Caco-2 (cell line): ENCODE results near the gene SDSL. TPM values are rescaled to one million over a fixed set of nuclear protein-coding genes. Genes with fewer than 3 reads are reported as not detected.

Experiments
- BruUV-seq: library from RNA; stranded (reverse); fragments of 400-500 nt; replicated peaks from 2 replicates; lab custom pipeline; 2021; lab: Mats Ljungman, UMichigan
- CTCF ChIA-PET: fragments of 300-600 bp; sonication (Branson Sonifier 250); formaldehyde crosslinking; loops from one replicate; lab custom pipeline; 2022; ENCODE audit warnings: antibody characterized with exemption; lab: Charles Lee
- POLR2A ChIA-PET: fragments of 300-600 bp; sonication (Branson Sonifier 250); formaldehyde crosslinking; loops from one replicate; lab custom pipeline; 2022; ENCODE audit warnings: antibody characterized with exemption; lab: Charles Lee
- DNase-seq, 2 experiments: peaks; one replicate each; pipeline versions ENCODE4 v3.0.0 to v3.0.0-alpha.2; 2020 to 2022
- H3K27me3 ChIP-seq: replicated peaks from 2 replicates; pipeline ENCODE4 v1.6.0; 2011; ENCODE audit warnings: low read length; ENCODE audit not compliant: control insufficient read depth, insufficient read depth
- H3K36me3 ChIP-seq: 2 replicates; pipeline ENCODE4 v1.5.1; 2011; ENCODE audit warnings: low read length; ENCODE audit not compliant: control insufficient read depth, insufficient read depth
- H3K4me1 ChIP-seq: fragments of 250-450 bp; sonication (Bioruptor Pico); 2 replicates; pipeline ENCODE4 v1.5.1; 2020; ENCODE audit warnings: mild to moderate bottlenecking
- H3K4me3 ChIP-seq: 2 replicates; pipeline ENCODE4 v1.5.1; 2011; ENCODE audit warnings: low read depth, mild to moderate bottlenecking, control low read depth, low read length
- H3K9me3 ChIP-seq: fragments of 250-450 bp; sonication (Bioruptor Pico); 2 replicates; pipeline ENCODE4 v1.5.1; 2020; ENCODE audit warnings: mild to moderate bottlenecking, moderate library complexity
- H3K27ac Mint-ChIP-seq: one replicate; pipeline ENCODE4 v1.8.0; 2022; ENCODE audit warnings: mixed read lengths; ENCODE audit not compliant: unreplicated experiment
- H3K27me3 Mint-ChIP-seq: one replicate; pipeline ENCODE4 v1.8.0; 2022; ENCODE audit warnings: mixed read lengths; ENCODE audit not compliant: insufficient read depth, unreplicated experiment
- H3K36me3 Mint-ChIP-seq: one replicate; pipeline ENCODE4 v1.8.0; 2022; ENCODE audit warnings: mild to moderate bottlenecking, mixed read lengths; ENCODE audit not compliant: insufficient read depth, unreplicated experiment
- H3K4me1 Mint-ChIP-seq: one replicate; pipeline ENCODE4 v1.8.0; 2022; ENCODE audit warnings: low read depth, mixed read lengths; ENCODE audit not compliant: unreplicated experiment
- H3K4me3 Mint-ChIP-seq: one replicate; pipeline ENCODE4 v1.8.0; 2022; ENCODE audit warnings: mild to moderate bottlenecking, moderate library complexity, mixed read lengths; ENCODE audit not compliant: unreplicated experiment
- H3K9me3 Mint-ChIP-seq: one replicate; pipeline ENCODE4 v1.8.0; 2022; ENCODE audit warnings: mixed read lengths; ENCODE audit not compliant: unreplicated experiment
- CTCF ChIP-seq, 2 experiments: fragments of 200-600 bp in 1 of 2; IDR thresholded peaks; 1 replicate in 1 of 2; 2 replicates in 1 of 2; pipeline versions ENCODE4 v1.5.1 to v1.8.0; 2011 to 2022; ENCODE audit warnings: antibody characterized with exemption in 1 of 2, control low read depth in 1 of 2, inconsistent platforms in 1 of 2, low read depth in 1 of 2, low read length in 1 of 2, mild to moderate bottlenecking in 1 of 2, moderate library complexity in 1 of 2; ENCODE audit not compliant: insufficient read depth in 1 of 2, severe bottlenecking in 1 of 2, unreplicated experiment in 1 of 2
- intact Hi-C: fragments of 100-400 bp; cut with micrococcal nuclease; formaldehyde crosslinking; loops from one replicate; pipeline ENCODE4 v1.10.0; 2022; ENCODE audit not compliant: unreplicated experiment
- total RNA-seq: library from RNA; stranded (reverse); gene quantifications from 2 replicates; pipeline ENCODE4 v1.2.3, GENCODE V29; 2022

Gene SDSL
- total RNA-seq, 1 experiment from 2014 or later: 4.5 TPM

- H3K27me3 ChIP-seq: no peaks in the 10 kb centered on the region
- no peaks in the 10 kb centered on the region for H3K27me3 Mint-ChIP-seq
- H3K4me1 ChIP-seq: no peaks in the 10 kb centered on the region
- H3K36me3 Mint-ChIP-seq: peaks cover 13% of the 10 kb centered on the region
- H3K9me3 ChIP-seq: no peaks in the 10 kb centered on the region
- no TSS peak for BruUV-seq
- no peaks in the 10 kb centered on the region for H3K9me3 Mint-ChIP-seq
- no peak overlapping the region for H3K4me3 ChIP-seq
- no peaks in the 10 kb centered on the region; the same call in 1 of the 2 replicates for H3K36me3 ChIP-seq
- DNase-seq: no peak
- ChIA-PET POLR2A (no interaction called here), CTCF (no interaction called here)
- H3K4me3 Mint-ChIP-seq: no peak overlapping the region
- H3K27ac Mint-ChIP-seq: no peak overlapping the region
- H3K4me1 Mint-ChIP-seq: no peaks in the 10 kb centered on the region
- TF ChIP-seq CTCF (IDR thresholded peaks at IDR 0.05; ENCODE audit: insufficient read depth in 1 of 2, low read depth in 1 of 2, low read length in 1 of 2, severe bottlenecking in 1 of 2, unreplicated experiment in 1 of 2): no peak
- intact Hi-C loops: no loop called here
Observed at GRCh38 chr12:113390064-113391043, 31.8 kb upstream of the SDSL start.

GRCh38 chr12:113391145-113391544 is 31.0 kb upstream of the SDSL start:
- Mint-ChIP-seq H3K4me3 (no peak overlapping the region), H3K27ac (no peak overlapping the region), H3K36me3 (peaks cover 13% of the 10 kb centered on the region), H3K9me3 (no peaks in the 10 kb centered on the region), H3K27me3 (peaks cover under 1% of the 10 kb centered on the region), H3K4me1 (no peaks in the 10 kb centered on the region)
- Histone ChIP-seq H3K36me3 (no peaks in the 10 kb centered on the region; the same call in 1 of the 2 replicates), H3K4me1 (no peaks in the 10 kb centered on the region), H3K27me3 (no peaks in the 10 kb centered on the region), H3K9me3 (no peaks in the 10 kb centered on the region), H3K4me3 (no peak overlapping the region)
- CTCF ChIA-PET: no interaction called here
- intact Hi-C loops: no loop called here
- no peak for TF ChIP-seq CTCF (IDR thresholded peaks at IDR 0.05; ENCODE audit: insufficient read depth in 1 of 2, low read depth in 1 of 2, low read length in 1 of 2, severe bottlenecking in 1 of 2, unreplicated experiment in 1 of 2)
- no peak for DNase-seq
- no TSS peak for BruUV-seq
- POLR2A ChIA-PET: no interaction called here

- DNase-seq: no peak
- TF ChIP-seq CTCF (IDR thresholded peaks at IDR 0.05; ENCODE audit: insufficient read depth in 1 of 2, low read depth in 1 of 2, low read length in 1 of 2, severe bottlenecking in 1 of 2, unreplicated experiment in 1 of 2): no peak
- no peaks in the 10 kb centered on the region for H3K9me3 ChIP-seq
- Mint-ChIP-seq H3K4me1 (no peaks in the 10 kb centered on the region), H3K27ac (no peak overlapping the region), H3K36me3 (peaks cover 13% of the 10 kb centered on the region), H3K4me3 (no peak overlapping the region), H3K9me3 (no peaks in the 10 kb centered on the region), H3K27me3 (peaks cover 4% of the 10 kb centered on the region)
- no TSS peak for BruUV-seq
- intact Hi-C loops: no loop called here
- POLR2A ChIA-PET: no interaction called here
- H3K4me1 ChIP-seq: no peaks in the 10 kb centered on the region
- no peak overlapping the region for H3K4me3 ChIP-seq
- H3K36me3 ChIP-seq: no peaks in the 10 kb centered on the region; the same call in 1 of the 2 replicates
- H3K27me3 ChIP-seq: no peaks in the 10 kb centered on the region
- CTCF ChIA-PET: no interaction called here
Observed at GRCh38 chr12:113391650-113392337, 30.4 kb upstream of the SDSL start.
